MM.1S (cell line): ENCODE measurements around the gene ACTL7B.

ENCODE experiments used
- EZH2 ChIP-seq: fragments of 300-600 bp; sonication (generic); optimal IDR thresholded peaks from 2 replicates; pipeline ENCODE3; 2017; ENCODE audit warnings: low read depth, mild to moderate bottlenecking, antibody characterized with exemption, low read length, mixed read lengths
- EZH2phosphoT487 ChIP-seq: fragments of 300-600 bp; sonication (generic); IDR thresholded peaks from 2 replicates; pipeline ENCODE4 v1.6.1; 2018; ENCODE audit warnings: antibody characterized with exemption, low read length
- TF ChIP-seq, protein P1 (sequence below): fragments of 300-600 bp; sonication (generic); IDR thresholded peaks from 2 replicates; pipeline ENCODE4 v1.5.1; 2016; ENCODE audit warnings: antibody characterized with exemption, low read length, mixed read lengths

DNA sequence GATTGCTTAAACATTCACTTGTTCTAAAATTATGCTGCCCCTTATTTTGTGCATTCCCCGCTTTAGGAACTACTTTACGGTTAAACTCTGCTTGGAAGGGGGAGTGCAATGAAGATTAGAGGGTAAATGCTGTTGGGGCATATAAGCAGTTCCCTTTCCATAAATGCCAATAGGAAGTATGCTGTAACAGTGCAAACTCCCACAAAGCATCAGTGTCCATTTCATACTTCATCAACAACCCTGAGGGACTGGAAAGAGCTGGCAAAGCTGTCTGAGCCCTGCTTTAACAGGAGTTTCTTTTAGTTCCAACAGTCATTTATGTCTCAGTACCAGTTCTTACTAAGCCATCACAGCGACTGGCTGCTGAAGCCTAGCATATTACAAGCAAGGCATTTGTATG lies 8.1 kb upstream of the ACTL7B start:
- TF ChIP-seq EZH2 (no peak), EZH2phosphoT487 (no peak)
- TF ChIP-seq, protein P1, sequence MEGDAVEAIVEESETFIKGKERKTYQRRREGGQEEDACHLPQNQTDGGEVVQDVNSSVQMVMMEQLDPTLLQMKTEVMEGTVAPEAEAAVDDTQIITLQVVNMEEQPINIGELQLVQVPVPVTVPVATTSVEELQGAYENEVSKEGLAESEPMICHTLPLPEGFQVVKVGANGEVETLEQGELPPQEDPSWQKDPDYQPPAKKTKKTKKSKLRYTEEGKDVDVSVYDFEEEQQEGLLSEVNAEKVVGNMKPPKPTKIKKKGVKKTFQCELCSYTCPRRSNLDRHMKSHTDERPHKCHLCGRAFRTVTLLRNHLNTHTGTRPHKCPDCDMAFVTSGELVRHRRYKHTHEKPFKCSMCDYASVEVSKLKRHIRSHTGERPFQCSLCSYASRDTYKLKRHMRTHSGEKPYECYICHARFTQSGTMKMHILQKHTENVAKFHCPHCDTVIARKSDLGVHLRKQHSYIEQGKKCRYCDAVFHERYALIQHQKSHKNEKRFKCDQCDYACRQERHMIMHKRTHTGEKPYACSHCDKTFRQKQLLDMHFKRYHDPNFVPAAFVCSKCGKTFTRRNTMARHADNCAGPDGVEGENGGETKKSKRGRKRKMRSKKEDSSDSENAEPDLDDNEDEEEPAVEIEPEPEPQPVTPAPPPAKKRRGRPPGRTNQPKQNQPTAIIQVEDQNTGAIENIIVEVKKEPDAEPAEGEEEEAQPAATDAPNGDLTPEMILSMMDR = no peak
